Amniotic stem cell (primary cell): ENCODE measurements around the gene ZNF584.
A peak's percentile ranks its signal among the peaks of the same experiment; 100 is the strongest.
"Not testable (repeated sequence)": the region's sequence is repeated elsewhere in the genome, so short reads cannot be mapped to it uniquely, and the experiment has no call there.

Experiments used
- DNase-seq: peaks from one replicate; lab custom pipeline; 2025; lab: John Stamatoyannopoulos, UW

The ZNF584 gene

DNA sequence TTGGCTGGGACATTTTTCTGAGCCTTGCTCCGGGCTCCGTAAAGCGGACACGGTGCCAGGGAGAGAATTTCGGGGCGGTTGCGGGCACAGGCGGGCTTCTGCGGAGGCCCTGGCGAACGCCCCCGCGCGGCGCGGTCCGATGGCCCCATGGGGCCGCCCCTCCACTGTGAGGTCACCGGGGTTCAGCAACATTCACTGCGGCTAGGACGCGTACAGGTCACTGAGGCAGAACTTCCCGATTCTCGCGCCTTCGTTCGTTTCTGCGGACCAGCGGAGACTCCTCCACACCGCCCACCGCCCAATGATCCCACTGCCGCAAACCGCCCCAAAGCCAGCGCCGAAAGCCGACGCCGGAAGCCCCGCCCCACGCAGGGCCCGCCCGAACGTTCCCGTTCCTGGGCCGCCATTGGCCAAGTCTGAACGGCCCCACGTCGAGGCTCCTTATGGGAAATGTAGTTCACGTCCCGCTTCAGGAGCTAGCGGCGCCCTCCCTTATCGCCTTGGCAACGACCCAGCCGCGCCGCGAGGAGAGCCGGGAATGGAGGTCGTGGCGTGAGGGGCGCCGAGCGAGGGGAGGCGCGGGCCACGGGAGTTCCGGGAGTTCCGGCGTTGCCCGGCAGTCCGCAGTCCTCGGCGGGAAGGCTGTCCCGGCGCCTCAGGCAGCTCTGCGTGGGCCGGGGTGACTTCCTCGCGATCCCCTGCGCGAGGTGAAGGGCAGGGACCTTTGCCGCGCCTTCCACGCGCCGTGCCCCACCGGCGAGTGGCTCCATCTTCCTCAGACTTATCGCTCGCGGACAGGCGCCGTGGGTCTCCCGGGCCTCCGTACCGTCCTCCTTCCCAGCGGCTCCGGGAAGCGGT lies at the start of gene ZNF584:
Gene ZNF584 (plus strand): TSS at position 498 of the 858 bp plus-strand sequence. CDS start 499 bp downstream, outside the sequence.
- peak; percentile 87 for DNase-seq

DNA sequence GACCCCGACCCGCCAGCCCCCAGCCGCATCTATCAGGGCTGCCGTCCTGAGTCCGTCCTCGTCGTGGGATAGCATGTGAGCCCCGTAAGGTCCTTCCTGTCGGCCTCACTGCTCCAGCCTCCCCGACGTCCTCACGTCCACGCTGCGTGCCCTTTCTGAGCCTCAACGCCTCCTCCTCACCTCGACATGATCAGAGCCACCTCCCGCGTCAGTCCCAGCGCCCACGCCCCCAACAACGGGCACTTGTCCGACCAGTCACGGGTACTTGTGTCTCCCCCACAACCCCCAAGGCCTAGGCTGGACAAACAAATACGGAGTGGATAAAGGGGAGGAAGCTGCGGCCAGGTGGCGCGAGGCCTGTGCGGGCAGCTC lies 46.6 kb upstream of the ZNF584 start:
- DNase-seq = peak; percentile 35

DNA sequence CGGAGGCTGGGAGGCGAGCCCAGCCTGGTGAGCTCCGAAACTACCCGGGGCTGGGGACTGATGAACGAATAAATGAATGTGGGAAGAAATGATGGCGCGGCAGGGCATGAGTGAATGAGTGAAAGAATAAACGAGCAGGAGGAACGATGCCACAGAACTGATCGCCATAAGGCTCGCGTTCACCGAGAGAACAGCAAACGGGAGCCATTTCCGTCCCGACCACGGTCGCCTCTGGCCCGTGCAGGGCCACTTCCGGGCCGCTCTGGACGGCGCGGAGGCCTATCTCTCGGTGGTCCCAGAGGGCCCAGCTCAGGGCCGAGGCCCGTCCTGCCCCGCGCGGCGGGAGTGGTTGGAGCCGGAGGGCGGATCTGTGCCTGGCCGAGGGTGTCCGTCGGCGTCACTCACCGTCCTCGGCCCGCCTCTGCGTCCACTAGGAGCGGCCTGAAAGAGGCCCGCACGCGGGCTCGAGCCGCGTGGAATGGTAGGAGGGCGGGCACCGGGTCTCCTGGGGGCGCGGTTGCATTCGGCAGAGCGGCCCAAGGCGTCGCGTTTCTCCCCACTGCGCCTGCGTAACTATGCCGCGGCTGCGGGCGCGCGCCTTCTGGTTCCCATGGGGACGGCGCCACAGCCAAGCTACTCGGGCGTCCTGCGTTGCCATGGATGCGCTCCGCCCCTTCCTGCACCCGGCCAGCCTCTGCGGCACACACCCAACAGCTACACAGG lies 46.0 kb upstream of the ZNF584 start, which contains the start of gene ZNF497:
Gene ZNF497 (minus strand): TSS at position 480 of the 723 bp plus-strand sequence. CDS start 5,116 bp downstream, outside the sequence.
- DNase-seq = peak; percentile 92

DNA sequence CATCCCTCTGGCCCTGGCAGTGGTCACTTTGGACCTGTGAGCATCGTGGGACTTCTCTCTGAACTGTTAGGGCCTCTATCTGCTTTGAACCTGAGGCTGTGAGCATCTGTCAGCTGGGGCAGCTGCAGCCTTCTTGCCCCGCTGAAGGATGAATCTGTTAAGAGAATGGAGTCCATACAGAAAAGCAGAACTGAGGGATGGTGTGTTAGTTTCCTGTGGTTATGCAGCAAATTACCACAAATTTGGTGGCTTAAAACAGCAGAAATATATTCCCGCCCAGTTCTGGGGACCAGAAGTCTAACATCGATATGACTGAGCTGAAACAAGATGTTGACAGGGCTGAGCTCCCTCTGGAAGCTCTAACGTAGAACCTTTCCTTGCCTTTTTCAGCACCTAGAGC lies 44.3 kb upstream of the ZNF584 start:
- DNase-seq = no peak

DNA sequence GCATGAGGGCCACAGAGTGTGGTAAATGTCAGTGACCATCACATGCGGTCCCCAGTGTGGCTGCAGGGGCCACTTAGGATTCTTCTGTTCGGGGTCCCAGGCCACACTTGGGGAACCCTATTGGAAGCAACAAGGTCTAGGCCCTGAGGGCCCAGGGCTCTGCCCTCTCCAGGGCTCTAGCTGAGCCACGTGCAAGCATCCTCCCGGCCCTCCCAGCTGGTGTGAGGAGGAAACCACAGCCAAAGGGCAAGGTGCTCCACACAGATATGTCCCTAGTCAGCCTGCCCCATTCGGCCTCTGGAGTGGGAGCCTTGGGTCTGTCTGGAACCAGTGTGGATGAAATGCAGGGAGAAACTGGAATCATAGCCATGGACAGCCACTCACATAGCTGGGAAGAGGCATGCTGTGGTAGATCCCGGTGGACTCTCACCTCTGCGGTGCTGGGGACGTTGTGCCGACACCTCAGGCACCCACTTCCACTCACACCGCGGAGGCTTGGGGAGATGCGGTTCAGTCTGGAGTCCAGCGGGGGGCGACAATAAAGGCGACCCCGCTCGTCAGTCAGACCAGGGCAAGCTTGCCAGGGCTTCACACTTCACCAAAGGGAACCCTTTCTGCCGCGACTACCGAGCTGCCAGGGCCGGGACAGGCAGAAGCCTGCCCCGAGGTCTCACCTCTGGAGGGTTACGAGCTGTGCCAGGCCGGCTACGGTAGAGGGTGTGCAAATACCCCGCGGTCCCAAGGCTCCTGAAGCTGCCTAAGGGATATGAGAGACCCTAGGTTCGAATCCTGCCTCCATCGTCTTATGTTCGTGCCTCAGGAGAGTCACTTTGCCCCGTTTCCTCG lies 41.6 kb upstream of the ZNF584 start:
- DNase-seq = no peak

DNA sequence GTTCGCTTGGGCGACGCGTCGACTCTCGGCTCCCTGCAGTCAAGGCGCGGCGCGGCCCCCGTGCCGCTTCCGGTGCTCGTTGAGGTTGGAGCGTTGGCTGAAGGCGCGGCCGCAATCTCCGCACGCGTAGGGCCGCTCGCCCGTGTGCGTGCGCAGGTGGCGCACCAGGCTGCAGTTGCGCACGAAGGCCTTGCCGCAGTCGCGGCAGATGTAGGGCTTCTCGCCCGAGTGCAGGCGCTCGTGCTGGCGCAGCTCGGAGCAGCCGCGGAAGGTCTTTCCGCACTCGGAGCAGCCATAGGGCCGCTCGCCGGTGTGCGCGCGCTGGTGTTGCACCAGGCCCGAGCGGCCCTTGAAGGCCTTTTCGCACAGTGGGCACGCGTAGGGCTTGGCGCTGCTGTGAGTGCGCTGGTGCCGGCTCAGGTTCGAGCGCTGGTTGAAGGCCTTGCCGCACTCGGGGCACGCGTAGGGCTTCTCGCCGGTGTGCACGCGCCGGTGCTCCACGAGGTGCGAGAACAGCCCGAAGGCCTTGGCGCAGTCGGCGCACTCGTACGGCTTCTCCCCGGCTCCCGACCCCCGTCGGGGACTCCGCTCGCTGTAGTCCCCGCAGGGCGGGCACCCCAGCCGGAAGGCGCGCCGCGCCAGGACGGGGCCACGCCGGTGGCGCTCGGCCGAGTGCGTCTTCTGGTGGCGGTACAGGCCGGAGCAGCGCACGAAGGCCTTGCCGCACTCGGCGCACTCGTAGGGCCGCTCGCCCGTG lies 40.6 kb upstream of the ZNF584 start:
- no peak for DNase-seq

DNA sequence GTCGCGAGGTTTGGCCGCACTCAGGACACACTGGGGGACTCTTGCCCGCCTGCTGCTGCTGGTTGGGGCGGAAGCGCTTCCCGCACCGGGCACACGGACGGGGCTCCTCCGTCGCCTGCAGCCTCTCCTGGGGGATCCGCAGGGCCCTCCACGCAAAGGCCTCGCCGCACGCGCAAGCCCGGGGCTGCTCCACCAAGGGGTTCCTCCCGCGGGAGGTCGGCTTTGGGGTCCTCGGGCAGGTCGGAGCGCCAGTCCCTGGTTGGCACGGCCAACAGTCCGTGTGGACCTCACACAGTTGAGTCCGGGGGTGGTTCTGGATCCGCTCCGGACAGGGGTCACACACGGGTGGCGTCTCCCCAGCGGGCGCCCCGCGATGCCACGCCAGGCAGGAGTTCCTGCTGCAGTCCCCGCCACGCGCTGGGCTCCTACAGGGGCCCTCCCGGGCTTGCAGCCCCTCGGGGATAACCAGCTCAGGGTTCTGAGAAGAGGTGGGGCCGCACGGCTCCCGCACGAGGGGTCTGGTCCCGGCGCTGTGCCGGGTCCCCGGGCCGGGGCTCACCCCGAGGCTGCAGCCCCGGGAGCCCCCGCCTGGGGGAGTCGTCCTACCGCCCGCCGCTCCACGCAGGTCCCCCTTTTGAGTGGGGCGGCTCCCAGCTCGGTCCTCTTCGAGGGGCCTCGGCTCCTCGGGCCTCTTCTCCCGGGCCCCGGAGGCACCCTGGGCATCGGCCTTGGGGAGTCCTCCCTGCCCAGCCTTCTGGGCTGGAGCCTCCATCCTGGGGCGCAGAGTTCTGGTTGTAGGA lies 39.7 kb upstream of the ZNF584 start:
- DNase-seq = no peak

DNA sequence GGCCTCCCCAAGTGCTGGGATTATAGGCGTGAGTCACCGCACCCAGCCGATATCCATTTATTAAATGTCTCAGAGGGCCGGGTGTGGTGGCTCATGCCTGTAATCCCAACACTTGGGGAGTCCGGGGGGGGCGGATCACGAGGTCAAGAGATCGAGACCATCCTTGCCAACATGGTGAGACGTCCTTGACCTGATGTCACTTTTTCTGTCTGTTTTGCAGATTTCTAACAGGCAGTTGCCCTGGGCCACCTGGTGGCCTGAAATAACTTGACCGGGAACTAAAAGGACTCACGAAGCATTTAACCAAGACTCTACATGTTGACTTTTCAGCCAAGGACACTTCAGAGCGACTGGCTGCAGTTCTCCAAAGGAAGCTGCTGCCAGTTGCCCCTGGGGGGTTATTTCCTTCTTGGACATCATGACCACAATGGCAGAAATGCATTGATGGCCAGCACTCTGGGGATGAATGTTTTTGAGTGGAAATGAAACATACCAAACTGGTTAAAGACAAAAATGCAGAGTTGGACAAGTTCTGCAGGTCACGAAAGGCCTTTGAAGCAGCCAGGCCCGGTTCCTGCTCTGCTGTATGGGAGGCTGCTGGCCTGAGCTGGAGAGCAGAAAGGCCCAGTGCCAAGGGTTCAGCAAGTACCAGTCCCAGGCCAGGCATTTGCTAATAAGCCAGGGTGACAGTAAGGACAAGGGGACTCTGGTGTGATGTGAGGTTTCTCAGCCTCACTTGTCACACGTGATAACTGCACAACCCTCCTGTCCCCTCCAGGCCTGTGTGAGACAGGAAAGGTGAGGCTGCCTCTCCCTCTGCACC lies 35.9 kb upstream of the ZNF584 start:
- no peak for DNase-seq

DNA sequence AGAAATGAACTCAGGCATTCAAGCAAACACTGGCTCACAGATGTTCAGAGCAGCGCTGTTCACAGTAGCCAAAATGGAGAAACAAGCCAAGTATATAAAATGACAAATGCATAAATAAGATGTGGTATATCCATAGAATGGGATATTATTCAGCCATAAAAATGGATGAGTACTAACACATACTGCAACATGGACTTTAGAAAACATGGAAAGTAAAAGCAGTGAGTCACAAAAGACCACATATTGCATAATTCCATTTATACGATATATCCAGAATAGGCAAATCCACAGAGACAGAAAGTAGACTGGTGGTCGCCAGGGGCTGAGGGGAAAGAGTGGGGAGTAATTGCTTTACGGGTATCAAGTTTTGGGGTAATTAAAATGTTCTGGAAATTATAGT lies 34.2 kb upstream of the ZNF584 start:
- no peak for DNase-seq

DNA sequence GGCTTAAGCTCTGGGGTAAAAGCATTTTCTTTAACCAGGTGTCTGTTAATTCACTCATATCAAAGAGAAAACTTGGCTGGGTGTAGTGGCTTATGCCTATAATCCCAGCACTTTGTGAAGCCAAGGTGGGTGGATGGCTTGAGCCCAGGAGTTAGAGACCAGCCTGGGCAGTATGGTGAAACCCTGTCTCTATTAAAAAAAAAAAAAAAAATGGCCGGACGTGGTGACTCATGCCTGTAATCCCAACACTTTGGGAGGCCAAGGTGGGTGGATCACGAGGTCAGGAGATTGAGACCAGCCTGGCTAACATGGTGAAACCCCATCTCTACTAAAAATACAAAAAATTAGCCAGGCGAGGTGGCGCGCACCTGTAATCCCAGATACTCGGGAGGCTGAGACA lies 31.7 kb upstream of the ZNF584 start:
- not testable (repeated sequence) for DNase-seq

DNA sequence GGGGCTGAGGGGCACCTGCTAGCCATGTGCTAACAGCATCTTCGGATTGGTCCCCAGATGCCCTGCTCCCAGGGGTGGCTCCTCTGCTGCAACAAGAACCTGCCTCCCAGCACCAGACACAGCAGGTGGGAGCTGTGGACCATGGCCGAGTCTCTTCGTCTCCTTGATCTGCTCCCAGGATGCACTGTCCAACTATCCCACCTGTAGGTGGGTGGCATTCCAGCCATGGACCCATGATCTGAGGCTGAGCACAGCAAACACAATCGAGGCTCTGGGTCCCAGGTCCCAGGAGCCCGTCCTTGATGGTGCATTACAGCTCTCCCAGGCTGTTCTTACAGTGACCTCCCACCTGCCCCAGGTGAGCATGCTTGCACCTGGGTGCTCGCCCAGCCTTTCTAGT lies 29.2 kb upstream of the ZNF584 start:
- no peak for DNase-seq

DNA sequence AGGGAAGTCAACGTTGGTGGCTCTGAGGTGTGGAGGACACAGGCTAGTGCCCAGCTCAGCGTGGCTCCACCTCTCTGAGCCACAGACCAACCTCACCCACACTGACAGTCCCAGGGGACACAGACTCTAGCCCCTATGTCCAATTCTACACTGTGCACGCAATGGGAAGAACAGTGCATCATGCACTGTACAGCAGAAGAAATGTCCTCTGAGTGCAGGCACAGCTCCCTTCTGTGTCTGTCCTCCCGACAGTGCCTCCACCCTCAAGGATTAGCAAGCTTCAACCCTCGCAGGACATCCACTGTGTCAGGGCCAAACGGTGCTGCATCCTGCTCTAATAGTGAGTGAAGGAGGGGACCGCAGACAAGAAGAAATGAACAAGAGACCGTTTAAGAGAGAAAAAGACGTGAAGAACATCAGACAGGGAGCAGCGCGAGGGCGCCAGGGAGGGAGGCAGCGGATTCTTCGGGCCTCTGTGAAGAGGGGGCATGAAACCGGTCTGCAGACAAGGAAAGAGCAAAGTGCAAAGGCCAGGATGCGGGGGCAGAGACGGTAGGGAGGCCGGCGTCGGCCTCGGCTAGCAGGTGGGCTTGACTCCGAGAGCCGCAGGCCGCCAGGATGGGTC lies 28.3 kb upstream of the ZNF584 start:
- DNase-seq = no peak

DNA sequence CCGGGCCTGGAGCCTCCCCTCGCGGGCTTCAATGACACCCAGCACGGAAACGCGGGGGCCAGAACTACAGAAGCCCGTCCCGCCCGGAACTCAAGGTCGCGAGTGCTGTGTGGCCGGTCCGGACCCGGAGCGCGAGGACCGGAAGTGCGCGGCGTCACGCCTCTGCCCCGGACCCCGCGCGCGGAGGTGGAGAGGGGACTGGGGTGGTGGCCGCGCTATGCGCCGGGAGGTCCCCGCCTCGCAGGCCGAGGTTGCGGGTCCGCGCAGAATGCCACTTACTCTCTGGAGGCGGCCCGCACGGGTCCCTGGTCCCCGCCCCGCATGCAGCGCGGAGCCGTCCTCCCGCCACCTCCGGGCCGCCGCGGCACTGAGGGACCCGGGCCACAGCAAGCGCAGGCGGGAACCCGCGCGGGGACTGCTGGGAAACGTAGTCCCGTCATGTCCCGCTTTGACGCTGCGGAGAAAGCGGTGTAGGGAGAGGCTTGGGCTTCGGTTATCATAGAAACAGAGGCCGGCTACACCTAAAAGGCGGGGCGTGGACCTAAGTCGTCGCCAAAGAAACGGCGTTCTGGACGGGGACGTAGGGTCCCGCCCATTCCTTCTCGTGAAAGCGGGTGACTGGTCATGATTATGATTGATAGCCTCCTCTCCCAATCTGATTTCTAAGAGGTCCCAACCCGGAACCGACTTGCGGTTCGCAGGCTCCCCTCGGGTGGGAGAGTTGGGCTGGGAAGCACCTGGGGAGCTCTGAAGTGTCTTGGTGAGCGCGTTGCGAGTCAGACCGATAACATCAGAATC lies 27.6 kb upstream of the ZNF584 start, which contains the start of gene ZNF837:
Gene ZNF837 (minus strand): TSS at position 369 of the 798 bp plus-strand sequence. CDS start 11,698 bp downstream, outside the sequence.
- peak; percentile 100 for DNase-seq

DNA sequence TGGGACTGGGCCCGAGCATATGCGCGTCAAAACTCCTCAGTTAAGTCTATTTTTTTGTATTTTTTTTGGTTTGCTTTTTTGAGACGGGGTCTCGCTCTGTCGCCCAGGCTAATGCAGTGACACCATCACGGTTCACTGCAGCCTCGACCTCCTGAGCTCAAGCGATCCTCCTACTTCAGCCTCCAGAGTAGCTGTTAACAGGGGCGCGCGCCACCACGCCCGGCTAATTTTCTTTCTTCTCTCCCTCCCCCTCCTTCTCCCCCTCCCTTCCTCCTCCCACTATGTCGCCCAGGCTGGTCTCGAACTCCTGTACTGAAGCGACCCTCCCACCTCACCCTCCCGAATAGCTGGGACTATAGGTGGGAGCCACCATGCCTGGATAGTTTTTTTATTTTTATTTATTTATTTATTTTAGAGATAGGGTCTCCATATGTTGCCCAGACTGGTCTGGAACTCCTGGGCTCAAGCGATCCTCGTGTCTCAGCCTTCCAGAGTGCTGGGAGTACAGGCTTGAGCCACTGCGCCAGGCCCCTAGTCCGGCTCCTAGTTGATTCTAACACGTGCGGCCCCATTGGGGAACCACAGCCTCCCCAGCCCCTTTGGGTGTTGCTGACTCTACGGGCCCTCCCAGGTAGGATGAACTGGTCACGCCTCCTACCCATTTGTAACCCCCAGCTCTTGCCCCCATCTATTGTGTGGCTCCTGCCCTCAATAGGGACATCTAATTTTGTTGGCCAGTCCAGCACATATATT lies 26.8 kb upstream of the ZNF584 start:
- no peak for DNase-seq

DNA sequence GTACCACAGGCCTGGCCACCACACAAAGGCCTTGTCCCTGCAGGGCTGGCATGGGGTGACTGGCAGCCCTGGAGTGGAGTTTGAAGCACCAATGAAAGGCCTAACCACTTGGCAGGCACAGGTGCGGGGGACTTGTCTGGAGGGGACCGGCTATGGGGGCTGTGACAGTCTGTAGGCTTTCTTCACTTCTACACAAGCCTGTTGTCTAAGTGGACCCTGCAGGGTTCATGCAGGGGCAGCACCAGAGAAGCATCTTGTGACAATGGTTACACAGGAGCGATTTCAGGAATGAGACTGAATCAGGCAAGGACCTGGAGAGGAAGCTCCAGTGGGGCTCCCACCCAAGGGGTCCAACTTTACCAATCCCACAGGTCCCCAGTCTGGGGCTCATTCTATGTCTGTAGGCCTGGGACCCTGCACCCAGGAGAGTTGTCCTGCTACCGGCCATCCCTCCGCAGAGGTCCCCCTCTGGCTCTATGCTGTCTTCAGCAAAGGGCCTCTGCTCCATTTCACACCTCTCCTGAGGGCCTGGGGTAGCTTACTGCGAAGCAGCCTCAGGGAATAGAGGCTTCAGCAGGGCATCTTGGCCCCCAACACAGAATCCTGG lies 25.3 kb upstream of the ZNF584 start:
- no peak for DNase-seq

DNA sequence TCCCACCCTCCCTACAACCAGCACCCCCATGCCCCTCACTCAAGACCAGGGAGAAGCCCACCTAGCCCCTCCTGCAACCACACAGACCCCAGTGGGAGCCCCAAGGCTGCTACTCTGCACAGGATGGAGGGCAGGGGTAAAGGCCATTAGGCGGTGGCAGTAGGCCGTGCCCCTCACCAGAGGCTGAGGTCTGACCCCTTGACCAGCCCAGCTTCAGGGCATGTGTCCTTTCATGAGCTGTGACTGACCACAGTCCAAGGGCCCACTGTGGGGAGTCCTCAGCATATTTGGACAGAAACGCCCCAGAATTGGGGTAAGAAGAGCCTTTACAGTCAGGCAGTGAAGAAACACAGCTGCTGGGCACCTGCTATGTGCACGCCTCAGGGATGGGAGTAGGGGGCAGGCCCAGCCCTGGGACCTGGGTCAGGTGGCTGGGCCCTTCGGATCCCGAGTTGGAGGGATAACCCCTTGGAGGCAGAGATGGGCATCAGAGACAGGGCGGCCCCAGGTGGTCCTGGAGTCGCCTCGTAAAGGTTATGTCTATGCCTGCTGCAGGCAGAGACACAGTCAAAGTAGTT lies 23.0 kb upstream of the ZNF584 start:
- no peak for DNase-seq
